HG03045 (cell line): ENCODE measurements around the gene RNF182.
"Not testable (repeated sequence)": the region's sequence is repeated elsewhere in the genome, so short reads cannot be mapped to it uniquely, and the experiment has no call there.

Source experiments
- ATAC-seq: cut with Tn5 transposase; IDR thresholded peaks from one replicate; pipeline ENCODE4 v1.9.1; 2021; ENCODE audit warnings: mild to moderate bottlenecking, moderate library complexity; ENCODE audit not compliant: unreplicated experiment

Gene RNF182, protein sequence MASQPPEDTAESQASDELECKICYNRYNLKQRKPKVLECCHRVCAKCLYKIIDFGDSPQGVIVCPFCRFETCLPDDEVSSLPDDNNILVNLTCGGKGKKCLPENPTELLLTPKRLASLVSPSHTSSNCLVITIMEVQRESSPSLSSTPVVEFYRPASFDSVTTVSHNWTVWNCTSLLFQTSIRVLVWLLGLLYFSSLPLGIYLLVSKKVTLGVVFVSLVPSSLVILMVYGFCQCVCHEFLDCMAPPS

GRCh38 chr6:13924949-13925881 lies at the start of gene RNF182:
Gene RNF182 (plus strand): TSS chr6:13924952. CDS start chr6:13977120, 52,168 bp downstream.
- no peak for ATAC-seq

GRCh38 chr6:13877051-13877450 lies 47.7 kb upstream of the RNF182 start:
- ATAC-seq: no peak

DNA sequence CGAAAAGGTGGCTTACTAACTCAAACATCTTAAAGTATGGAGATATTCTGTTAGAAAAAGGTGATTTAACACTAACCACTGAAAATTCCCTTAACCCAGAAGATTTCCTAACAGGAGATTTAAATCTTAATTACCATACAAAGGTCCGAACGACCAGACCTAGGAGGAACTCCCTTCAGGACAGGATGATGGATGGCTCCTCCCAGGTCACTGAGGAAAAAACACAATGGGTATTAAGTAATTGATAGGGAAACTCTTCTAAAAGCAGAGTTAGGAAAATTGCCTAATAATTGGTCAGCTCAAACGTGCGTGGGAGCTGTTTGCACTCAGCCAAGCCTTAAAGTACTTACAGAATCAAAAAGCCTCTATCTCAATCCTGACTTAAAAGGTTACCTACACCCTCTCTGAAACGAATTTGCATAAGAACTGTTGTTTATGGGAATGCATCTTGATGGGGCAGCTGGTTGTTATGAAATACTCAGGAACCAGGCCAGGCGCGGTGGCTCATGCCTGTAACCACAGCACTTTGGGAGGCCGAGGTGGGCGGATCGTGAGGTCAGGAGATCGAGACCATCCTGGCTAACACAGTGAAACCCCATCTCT lies 44.6 kb upstream of the RNF182 start:
- not testable (repeated sequence) for ATAC-seq

GRCh38 chr6:13881621-13882165 lies 43.1 kb upstream of the RNF182 start:
- ATAC-seq: no peak

GRCh38 chr6:13883966-13884365 lies 40.8 kb upstream of the RNF182 start:
- ATAC-seq: no peak

DNA sequence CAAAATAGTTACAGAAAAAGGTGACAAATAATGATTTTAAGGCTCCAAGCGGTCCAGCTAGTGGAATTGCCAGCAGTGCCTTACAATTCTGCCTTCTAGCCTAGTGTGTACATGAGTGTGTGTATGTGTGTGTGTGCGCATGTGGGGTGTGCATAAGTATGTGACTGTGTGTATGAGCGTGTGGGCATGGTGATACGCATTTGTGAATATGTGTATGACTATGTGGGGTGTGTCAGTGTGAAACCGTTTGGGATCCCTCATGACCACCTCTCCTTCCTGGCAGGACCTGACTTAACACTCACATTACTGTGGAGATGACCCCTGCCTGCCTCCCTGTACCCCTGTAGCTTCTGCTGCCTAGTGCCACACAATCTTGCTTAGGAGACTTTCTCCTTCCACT lies 40.4 kb upstream of the RNF182 start:
- ATAC-seq: no peak

DNA sequence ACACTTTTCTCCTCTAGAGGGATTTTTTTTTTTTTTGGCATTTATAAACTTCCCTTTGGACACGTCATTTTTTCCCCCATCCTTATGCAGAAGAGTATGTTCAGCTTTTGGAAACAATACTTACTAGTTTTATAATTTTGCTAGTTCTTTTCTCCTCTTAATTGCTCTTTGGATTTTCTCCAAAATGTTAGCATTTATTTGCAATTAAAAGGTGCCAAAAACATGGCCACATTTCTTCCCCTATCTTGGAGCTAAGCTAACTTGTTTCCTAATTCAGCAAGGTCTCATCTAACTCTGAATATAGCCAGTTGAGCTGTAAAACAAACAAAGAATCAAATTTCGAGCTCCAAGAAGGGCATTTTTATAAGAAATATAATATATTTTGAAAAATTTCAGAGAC lies 39.2 kb upstream of the RNF182 start:
- no peak for ATAC-seq

GRCh38 chr6:13886949-13887348 lies 37.8 kb upstream of the RNF182 start:
- ATAC-seq: no peak

- ATAC-seq: no peak
Measured at GRCh38 chr6:13892017-13892645, 32.6 kb upstream of the RNF182 start.

- ATAC-seq: no peak
Measured at GRCh38 chr6:13902922-13903321, 21.8 kb upstream of the RNF182 start.

GRCh38 chr6:13903364-13903763 lies 21.4 kb upstream of the RNF182 start:
- no peak for ATAC-seq

- ATAC-seq: no peak
Measured at GRCh38 chr6:13907001-13907350, 17.8 kb upstream of the RNF182 start.

DNA sequence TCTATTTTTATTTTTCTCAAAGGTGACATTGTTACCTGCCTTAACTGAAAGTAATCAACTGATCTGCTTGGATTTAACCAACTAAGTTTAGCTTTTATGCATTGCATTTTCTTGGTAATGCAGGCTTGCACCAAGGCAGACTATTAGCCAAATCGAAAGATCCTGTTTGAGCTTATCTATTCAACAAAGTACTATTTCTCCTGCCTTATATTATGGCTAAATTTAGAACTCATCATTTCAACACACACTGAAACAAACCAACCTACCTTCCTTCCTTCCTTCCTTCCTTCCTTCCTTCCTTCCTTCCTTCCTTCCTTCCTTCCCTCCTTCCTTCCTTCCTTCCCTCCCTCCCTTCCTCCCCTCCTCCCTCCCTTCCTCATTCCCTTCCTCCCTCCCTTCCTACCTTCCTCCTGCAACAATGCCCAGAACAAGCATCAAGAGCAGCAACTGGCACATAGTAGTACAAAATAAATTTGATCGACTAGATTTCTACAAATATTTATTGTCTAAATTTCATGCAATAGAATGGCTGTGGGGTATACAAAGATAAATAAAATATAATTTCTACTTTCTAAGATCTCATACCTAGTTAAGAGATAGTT lies 17.0 kb upstream of the RNF182 start:
- ATAC-seq: no peak

GRCh38 chr6:13908955-13909381 lies 15.8 kb upstream of the RNF182 start:
- no peak for ATAC-seq

- no peak for ATAC-seq
Measured at GRCh38 chr6:13910443-13910842, 14.3 kb upstream of the RNF182 start.

GRCh38 chr6:13911337-13911736 lies 13.4 kb upstream of the RNF182 start:
- ATAC-seq: no peak

DNA sequence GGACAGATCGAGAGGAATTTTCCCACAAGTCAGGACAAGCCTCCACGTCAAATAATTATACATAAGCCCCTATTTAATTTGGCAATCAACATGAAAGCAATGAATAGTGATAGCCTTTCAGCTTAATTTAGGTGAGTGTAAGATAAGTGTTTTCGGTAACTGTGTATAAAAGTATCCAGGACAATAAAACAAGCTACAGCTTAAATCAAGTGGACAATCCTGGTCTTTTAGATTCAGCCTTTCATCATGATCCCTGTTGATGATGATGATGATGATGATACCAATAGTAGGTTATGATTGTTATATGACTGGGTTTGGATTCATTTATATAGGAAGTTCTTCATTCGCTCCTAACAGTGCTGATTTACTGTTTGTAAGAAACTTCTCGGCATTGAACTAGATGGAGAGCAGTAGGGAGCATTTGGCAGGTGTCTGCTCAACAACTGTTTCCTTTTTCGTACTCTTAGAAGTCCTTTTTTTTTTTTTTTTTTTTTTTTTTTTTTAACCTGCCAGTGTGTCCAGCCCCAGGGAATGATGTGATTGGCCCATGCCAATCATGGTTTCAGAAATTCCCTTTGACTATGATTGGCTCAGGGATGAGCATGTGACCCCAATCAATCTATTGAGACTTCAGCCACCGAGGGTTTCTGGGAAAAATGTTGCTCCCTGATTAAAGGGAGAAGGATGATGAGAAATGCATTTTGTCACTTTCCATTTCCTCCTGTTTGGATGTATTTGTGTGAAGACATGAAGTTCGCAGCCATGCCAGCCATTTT lies 11.3 kb upstream of the RNF182 start:
- ATAC-seq: no peak

DNA sequence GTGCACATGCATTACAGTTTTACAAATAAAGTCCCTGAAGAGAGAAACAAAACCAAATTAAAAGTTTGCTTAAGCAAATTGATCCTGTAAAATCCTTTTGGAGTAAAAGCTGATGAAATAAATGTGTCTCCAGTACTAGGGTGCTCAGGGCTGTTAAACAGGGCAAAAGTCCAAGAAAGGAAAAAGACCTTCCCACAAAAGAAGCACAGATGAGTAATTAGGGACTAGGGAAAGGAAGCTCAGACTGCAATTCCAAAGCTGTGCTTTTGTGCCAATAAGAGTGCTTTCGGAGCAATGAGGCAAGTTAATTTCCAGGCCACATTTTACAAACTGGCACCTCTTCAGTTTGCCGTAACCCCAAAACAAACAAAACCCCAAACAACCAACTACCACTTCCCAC lies 10.4 kb upstream of the RNF182 start:
- ATAC-seq: no peak

DNA sequence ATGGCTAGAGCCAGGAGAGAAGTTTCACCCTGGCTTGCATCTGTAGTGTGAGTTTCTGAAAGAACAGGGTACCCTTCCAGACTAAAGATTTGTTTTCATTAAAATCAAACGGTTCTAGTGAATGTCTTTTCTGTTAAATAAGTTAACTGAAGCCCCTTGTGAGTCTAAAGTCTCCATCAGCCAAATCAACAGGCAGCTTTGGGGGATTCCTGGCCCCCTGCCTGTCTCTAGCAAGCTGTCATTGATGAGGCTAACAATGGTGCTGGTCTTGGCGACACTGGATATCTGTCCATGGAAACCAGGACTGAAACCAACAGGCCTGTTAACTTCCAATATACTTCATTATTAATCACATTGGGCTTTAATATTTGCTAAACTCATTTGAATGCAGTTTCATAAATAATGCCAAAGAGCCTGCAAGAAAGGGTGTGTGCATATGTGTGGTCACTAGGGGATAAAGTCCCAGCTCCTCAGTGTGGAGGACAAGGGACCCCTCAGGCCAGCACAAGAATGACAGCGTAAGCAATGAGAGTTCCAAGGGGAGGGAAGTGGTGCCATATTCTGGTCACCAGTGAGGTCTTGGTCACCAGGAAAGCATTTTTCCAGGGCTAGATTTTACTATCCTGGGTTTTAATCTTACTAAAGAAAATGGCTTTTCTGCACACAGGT lies 9.1 kb upstream of the RNF182 start:
- ATAC-seq: no peak
